ENCODE data around the gene CABP5. TPM values are rescaled to one million over a fixed set of nuclear protein-coding genes. Genes with fewer than 3 reads are reported as not detected.

The CABP5 gene
- total RNA-seq, 1 donor from 2014 or later = not detected

Other genes with a start within 250 kb of the CABP5 start
- gene TPRX1, start 239.5 kb downstream of the CABP5 start, total RNA-seq (ENCODE audit: unreplicated experiment) = not detected
- gene CRX, start 222.1 kb downstream of the CABP5 start, total RNA-seq (ENCODE audit: unreplicated experiment) = not detected
- gene TPRX2, start 184.8 kb downstream of the CABP5 start, total RNA-seq (ENCODE audit: unreplicated experiment) = not detected
- not detected for gene SULT2A1, start 157.8 kb downstream of the CABP5 start, total RNA-seq (ENCODE audit: unreplicated experiment)
- not detected for gene BSPH1, start 51.9 kb downstream of the CABP5 start, total RNA-seq (ENCODE audit: unreplicated experiment)
- not detected for gene ELSPBP1, start 49.4 kb downstream of the CABP5 start, total RNA-seq (ENCODE audit: unreplicated experiment)
- 1.1 TPM for gene PLA2G4C, start 66.7 kb upstream of the CABP5 start, total RNA-seq (ENCODE audit: unreplicated experiment)
- gene LIG1, start 126.3 kb upstream of the CABP5 start, total RNA-seq (ENCODE audit: unreplicated experiment) = 51.5 TPM
- 8.8 TPM for gene ZSWIM9, start 126.6 kb upstream of the CABP5 start, total RNA-seq (ENCODE audit: unreplicated experiment)
- gene CARD8, start 211.8 kb upstream of the CABP5 start, total RNA-seq (ENCODE audit: unreplicated experiment) = 210 TPM
- 12.2 TPM for gene ZNF114, start 226.0 kb upstream of the CABP5 start, total RNA-seq (ENCODE audit: unreplicated experiment)

All from endothelial cell (in vitro differentiated cells).